ENCODE results near the gene HELQ. TPM values are rescaled to one million over a fixed set of nuclear protein-coding genes. Genes with fewer than 3 reads are reported as not detected.

The HELQ gene
- total RNA-seq, 1 experiment from 2014 or later, result 9.3 TPM

GRCh38 chr4:83360018-83360417 is 95.6 kb downstream of the HELQ start:
- Histone ChIP-seq H3K4me1 (ENCODE audit: control insufficient read depth, insufficient read depth, low read length) (peaks cover 19% of the 10 kb centered on the region), H3K4me3 (ENCODE audit: low read depth in 2 of 2, low read length in 2 of 2) (no peak overlapping the region), H3K9me3 (ENCODE audit: control insufficient read depth, insufficient read depth, low read depth, low read length) (no peaks in the 10 kb centered on the region), H3K36me3 (ENCODE audit: control insufficient read depth, insufficient read depth, low read length) (no peaks in the 10 kb centered on the region), H3K27me3 (ENCODE audit: control insufficient read depth, insufficient read depth, low read length) (no peaks in the 10 kb centered on the region), H3K27ac (ENCODE audit: low read length) (no peak overlapping the region)
- BruUV-seq (replicated peaks), result no TSS peak
- intact Hi-C loops (cut with micrococcal nuclease; ENCODE audit: unreplicated experiment), result no loop called here
- CTCF ChIA-PET, result no interaction called here
- in situ Hi-C loops (cut with HindIII; ENCODE audit: low pct_unique_long_range_greater_than_20kb, low sequenced_read_pairs), result no loop called here
- TF ChIP-seq POLR2AphosphoS5 (IDR thresholded peaks at IDR 0.05; ENCODE audit: low read depth, low read length) (no peak), TCF7L2 (IDR thresholded peaks at IDR 0.05; ENCODE audit: low read depth, low read length) (no peak)
- TF ChIP-seq, protein P1, sequence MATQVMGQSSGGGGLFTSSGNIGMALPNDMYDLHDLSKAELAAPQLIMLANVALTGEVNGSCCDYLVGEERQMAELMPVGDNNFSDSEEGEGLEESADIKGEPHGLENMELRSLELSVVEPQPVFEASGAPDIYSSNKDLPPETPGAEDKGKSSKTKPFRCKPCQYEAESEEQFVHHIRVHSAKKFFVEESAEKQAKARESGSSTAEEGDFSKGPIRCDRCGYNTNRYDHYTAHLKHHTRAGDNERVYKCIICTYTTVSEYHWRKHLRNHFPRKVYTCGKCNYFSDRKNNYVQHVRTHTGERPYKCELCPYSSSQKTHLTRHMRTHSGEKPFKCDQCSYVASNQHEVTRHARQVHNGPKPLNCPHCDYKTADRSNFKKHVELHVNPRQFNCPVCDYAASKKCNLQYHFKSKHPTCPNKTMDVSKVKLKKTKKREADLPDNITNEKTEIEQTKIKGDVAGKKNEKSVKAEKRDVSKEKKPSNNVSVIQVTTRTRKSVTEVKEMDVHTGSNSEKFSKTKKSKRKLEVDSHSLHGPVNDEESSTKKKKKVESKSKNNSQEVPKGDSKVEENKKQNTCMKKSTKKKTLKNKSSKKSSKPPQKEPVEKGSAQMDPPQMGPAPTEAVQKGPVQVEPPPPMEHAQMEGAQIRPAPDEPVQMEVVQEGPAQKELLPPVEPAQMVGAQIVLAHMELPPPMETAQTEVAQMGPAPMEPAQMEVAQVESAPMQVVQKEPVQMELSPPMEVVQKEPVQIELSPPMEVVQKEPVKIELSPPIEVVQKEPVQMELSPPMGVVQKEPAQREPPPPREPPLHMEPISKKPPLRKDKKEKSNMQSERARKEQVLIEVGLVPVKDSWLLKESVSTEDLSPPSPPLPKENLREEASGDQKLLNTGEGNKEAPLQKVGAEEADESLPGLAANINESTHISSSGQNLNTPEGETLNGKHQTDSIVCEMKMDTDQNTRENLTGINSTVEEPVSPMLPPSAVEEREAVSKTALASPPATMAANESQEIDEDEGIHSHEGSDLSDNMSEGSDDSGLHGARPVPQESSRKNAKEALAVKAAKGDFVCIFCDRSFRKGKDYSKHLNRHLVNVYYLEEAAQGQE (IDR thresholded peaks at IDR 0.05; ENCODE audit: insufficient read depth in 1 of 2, low read depth in 2 of 2, low read length in 1 of 2), result no peak
- POLR2A ChIA-PET, result no interaction called here
- DNase-seq (ENCODE audit: low read depth, low spot score), result no peak
- no peak for ATAC-seq

- in situ Hi-C loops (cut with HindIII; ENCODE audit: low pct_unique_long_range_greater_than_20kb, low sequenced_read_pairs), result no loop called here
- H3K9me3 ChIP-seq (ENCODE audit: control insufficient read depth, insufficient read depth, low read depth, low read length), result no peaks in the 10 kb centered on the region
- DNase-seq (ENCODE audit: low read depth, low spot score) (no peak), ATAC-seq (0 out of 2 replicates have a peak, but pooled peaks have one; percentile 54)
- TF ChIP-seq, protein P1 (IDR thresholded peaks at IDR 0.05; ENCODE audit: insufficient read depth in 1 of 2, low read depth in 2 of 2, low read length in 1 of 2), result no peak
- no peak for TF ChIP-seq POLR2AphosphoS5 (IDR thresholded peaks at IDR 0.05; ENCODE audit: low read depth, low read length)
- TF ChIP-seq SIN3A (IDR thresholded peaks at IDR 0.05; ENCODE audit: borderline replicate concordance, insufficient read depth, low read depth, low read length), result no peak
- TF ChIP-seq CTCF (IDR thresholded peaks at IDR 0.05), result no peak
- no peak for TF ChIP-seq TCF7L2 (IDR thresholded peaks at IDR 0.05; ENCODE audit: low read depth, low read length)
- peaks cover 19% of the 10 kb centered on the region for H3K4me1 ChIP-seq (ENCODE audit: control insufficient read depth, insufficient read depth, low read length)
- intact Hi-C loops (cut with micrococcal nuclease; ENCODE audit: unreplicated experiment), result no loop called here
- peak overlapping the region; percentile 46; the same call in 1 of the 2 replicates for H3K27ac ChIP-seq (ENCODE audit: low read length)
- H3K27me3 ChIP-seq (ENCODE audit: control insufficient read depth, insufficient read depth, low read length), result no peaks in the 10 kb centered on the region
- ChIA-PET POLR2A (interaction anchor here (0.6 kb wide), 1 partner anchor 132 kb away, joined by 3 read pairs; no protein-coding TSS in a partner anchor), CTCF (interaction anchor here (0.6 kb wide), 1 partner anchor 70 kb away, joined by 4 read pairs; no protein-coding TSS in a partner anchor)
- no peak overlapping the region for H3K4me3 ChIP-seq (ENCODE audit: low read depth in 2 of 2, low read length in 2 of 2)
- H3K36me3 ChIP-seq (ENCODE audit: control insufficient read depth, insufficient read depth, low read length), result no peaks in the 10 kb centered on the region
- BruUV-seq (replicated peaks), result no TSS peak
Observed at GRCh38 chr4:83358410-83358809, 97.2 kb downstream of the HELQ start.

Other genes starting within 250 kb of the HELQ start
- 28.1 TPM for gene COQ2, start 171.0 kb downstream of the HELQ start, total RNA-seq (2021; ENCODE audit: unreplicated experiment)
- gene HPSE, start 121.0 kb downstream of the HELQ start, total RNA-seq (2021; ENCODE audit: unreplicated experiment), result 2.6 TPM
- 50.8 TPM for gene MRPS18C, start 235 bp upstream of the HELQ start, total RNA-seq (2021; ENCODE audit: unreplicated experiment)
- 8.3 TPM for gene ABRAXAS1, start 29.3 kb upstream of the HELQ start, total RNA-seq (2021; ENCODE audit: unreplicated experiment)
- gene GPAT3, start 80.3 kb upstream of the HELQ start, total RNA-seq (2021; ENCODE audit: unreplicated experiment), result 15.1 TPM